Measurements from ENCODE around the gene P3H4.

DNA sequence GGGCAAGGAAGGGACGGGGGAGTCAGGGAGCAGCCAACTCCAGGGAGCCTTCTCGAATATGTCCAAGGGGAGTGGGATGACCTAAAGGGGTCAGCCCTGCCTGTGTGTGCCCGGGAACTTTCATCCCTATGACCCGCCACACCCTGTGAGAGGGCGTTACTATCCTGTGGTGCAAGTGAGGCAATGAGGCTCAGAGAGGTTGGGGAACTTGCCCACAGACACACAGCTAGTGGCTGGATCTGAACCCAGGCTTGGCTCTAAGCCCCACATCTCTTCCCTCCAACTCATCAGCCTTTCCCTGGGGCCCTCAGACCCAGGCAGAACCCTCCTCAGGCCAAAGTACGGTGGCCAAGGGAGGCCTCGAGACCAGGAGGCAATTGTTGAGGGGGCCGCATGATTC lies 48.4 kb downstream of the P3H4 start:
- no peak for TF ChIP-seq EZH2phosphoT487 (IDR thresholded peaks at IDR 0.05; ENCODE audit: borderline replicate concordance, low read length)
- no peak for TF ChIP-seq CTCF (conservative IDR thresholded peaks at IDR 0.05; ENCODE audit: low read depth, low read length)
